ENCODE measurements around the gene KDF1.

DNA sequence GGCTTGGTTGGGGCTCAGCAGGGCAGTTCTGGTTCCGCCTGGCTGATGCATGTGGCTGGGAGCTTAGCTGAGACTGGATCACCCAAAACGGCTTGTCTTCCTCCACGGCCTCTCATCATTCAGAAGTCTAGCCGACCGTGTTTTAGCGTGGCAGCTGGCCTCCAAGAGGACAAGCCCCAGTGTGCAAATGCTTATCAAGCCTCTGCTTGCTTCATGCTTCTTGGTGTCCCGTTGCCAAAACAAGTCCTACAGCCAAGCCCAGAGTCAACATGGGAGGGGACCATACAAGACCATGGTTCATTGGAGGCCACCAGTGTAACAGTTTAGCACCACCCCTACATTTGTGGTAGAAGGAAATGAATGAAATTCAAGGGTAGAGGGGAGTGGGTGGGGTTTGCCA is 10.5 kb upstream of the KDF1 start:
- no peak for TF ChIP-seq POLR2A (IDR thresholded peaks at IDR 0.05; ENCODE audit: borderline replicate concordance, extremely low read depth, insufficient read depth, insufficient read length)
- TF ChIP-seq EZH2 (IDR thresholded peaks at IDR 0.05) = no peak
- TF ChIP-seq, protein P1, sequence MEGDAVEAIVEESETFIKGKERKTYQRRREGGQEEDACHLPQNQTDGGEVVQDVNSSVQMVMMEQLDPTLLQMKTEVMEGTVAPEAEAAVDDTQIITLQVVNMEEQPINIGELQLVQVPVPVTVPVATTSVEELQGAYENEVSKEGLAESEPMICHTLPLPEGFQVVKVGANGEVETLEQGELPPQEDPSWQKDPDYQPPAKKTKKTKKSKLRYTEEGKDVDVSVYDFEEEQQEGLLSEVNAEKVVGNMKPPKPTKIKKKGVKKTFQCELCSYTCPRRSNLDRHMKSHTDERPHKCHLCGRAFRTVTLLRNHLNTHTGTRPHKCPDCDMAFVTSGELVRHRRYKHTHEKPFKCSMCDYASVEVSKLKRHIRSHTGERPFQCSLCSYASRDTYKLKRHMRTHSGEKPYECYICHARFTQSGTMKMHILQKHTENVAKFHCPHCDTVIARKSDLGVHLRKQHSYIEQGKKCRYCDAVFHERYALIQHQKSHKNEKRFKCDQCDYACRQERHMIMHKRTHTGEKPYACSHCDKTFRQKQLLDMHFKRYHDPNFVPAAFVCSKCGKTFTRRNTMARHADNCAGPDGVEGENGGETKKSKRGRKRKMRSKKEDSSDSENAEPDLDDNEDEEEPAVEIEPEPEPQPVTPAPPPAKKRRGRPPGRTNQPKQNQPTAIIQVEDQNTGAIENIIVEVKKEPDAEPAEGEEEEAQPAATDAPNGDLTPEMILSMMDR (IDR thresholded peaks at IDR 0.05 in 2 of 3, conservative IDR thresholded peaks at IDR 0.05 in 1 of 3; ENCODE audit: borderline replicate concordance in 1 of 3, insufficient read depth in 1 of 3, low read depth in 2 of 3, low read length in 2 of 3) = no peak
- TF ChIP-seq SRF (IDR thresholded peaks at IDR 0.05; ENCODE audit: low read depth) = no peak
- TF ChIP-seq POLR2AphosphoS5 (IDR thresholded peaks at IDR 0.05; ENCODE audit: low read depth, low read length) = no peak
- TF ChIP-seq ELF1 (IDR thresholded peaks at IDR 0.05; ENCODE audit: borderline replicate concordance, low read depth) = no peak
- TF ChIP-seq, protein P2, sequence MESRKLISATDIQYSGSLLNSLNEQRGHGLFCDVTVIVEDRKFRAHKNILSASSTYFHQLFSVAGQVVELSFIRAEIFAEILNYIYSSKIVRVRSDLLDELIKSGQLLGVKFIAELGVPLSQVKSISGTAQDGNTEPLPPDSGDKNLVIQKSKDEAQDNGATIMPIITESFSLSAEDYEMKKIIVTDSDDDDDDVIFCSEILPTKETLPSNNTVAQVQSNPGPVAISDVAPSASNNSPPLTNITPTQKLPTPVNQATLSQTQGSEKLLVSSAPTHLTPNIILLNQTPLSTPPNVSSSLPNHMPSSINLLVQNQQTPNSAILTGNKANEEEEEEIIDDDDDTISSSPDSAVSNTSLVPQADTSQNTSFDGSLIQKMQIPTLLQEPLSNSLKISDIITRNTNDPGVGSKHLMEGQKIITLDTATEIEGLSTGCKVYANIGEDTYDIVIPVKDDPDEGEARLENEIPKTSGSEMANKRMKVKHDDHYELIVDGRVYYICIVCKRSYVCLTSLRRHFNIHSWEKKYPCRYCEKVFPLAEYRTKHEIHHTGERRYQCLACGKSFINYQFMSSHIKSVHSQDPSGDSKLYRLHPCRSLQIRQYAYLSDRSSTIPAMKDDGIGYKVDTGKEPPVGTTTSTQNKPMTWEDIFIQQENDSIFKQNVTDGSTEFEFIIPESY (IDR thresholded peaks at IDR 0.05; ENCODE audit: extremely low read depth, insufficient replicate concordance, low read length) = no peak
- TF ChIP-seq SIN3A (IDR thresholded peaks at IDR 0.05; ENCODE audit: low read depth) = no peak
- TF ChIP-seq SP1 (IDR thresholded peaks at IDR 0.05; ENCODE audit: low read depth) = no peak
- TF ChIP-seq, protein P3, sequence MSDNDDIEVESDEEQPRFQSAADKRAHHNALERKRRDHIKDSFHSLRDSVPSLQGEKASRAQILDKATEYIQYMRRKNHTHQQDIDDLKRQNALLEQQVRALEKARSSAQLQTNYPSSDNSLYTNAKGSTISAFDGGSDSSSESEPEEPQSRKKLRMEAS (IDR thresholded peaks at IDR 0.05) = no peak
